WTC11 (cell line): ENCODE data around the gene RPTOR.

Experiments
- ATF2 ChIP-seq: sonication (generic); formaldehyde crosslinking; IDR thresholded peaks from 2 replicates; pipeline ENCODE4 v1.8.1; 2022; ENCODE audit warnings: low read depth, missing genetic modification reagents, borderline replicate concordance
- CTCF ChIP-seq: fragments of 200-600 bp; IDR thresholded peaks from 2 replicates; pipeline ENCODE4 v1.8.0; 2022; ENCODE audit warnings: antibody characterized with exemption
- E2F1 ChIP-seq: sonication (generic); formaldehyde crosslinking; IDR thresholded peaks from 2 replicates; pipeline ENCODE4 v1.8.0; 2022; ENCODE audit warnings: mild to moderate bottlenecking, missing genetic modification reagents
- FOXP1 ChIP-seq: sonication (generic); formaldehyde crosslinking; IDR thresholded peaks from 2 replicates; pipeline ENCODE4 v1.8.0; 2022; ENCODE audit warnings: missing genetic modification reagents, mild to moderate bottlenecking, moderate library complexity, borderline replicate concordance
- IRF2 ChIP-seq: sonication (generic); formaldehyde crosslinking; IDR thresholded peaks from 2 replicates; pipeline ENCODE4 v1.8.0; 2022; ENCODE audit warnings: low read depth, missing genetic modification reagents, borderline replicate concordance
- NFYB ChIP-seq: sonication (generic); formaldehyde crosslinking; conservative IDR thresholded peaks from 2 replicates; pipeline ENCODE4 v1.8.0; 2022; ENCODE audit warnings: low read depth, missing genetic modification reagents
- NR2C2 ChIP-seq: sonication (generic); formaldehyde crosslinking; IDR thresholded peaks from 2 replicates; pipeline ENCODE4 v1.8.0; 2022; ENCODE audit warnings: mild to moderate bottlenecking, missing genetic modification reagents
- SMAD4 ChIP-seq: sonication (generic); formaldehyde crosslinking; IDR thresholded peaks from 2 replicates; pipeline ENCODE4 v1.8.0; 2022; ENCODE audit warnings: mild to moderate bottlenecking, missing genetic modification reagents
- SOX15 ChIP-seq: fragments of 250-450 bp; sonication (Bioruptor Pico); IDR thresholded peaks from 2 replicates; pipeline ENCODE4 v1.9.0; 2021; ENCODE audit warnings: mild to moderate bottlenecking
- TEAD1 ChIP-seq: sonication (generic); formaldehyde crosslinking; IDR thresholded peaks from 2 replicates; pipeline ENCODE4 v1.8.0; 2022; ENCODE audit warnings: mild to moderate bottlenecking, missing genetic modification reagents
- TF ChIP-seq, protein P1 (sequence below): sonication (generic); formaldehyde crosslinking; IDR thresholded peaks from 2 replicates; pipeline ENCODE4 v1.8.1; 2023; ENCODE audit warnings: mild to moderate bottlenecking, missing genetic modification reagents, moderate library complexity
- TF ChIP-seq, protein P2 (sequence below): sonication (generic); formaldehyde crosslinking; conservative IDR thresholded peaks from 2 replicates; pipeline ENCODE4 v1.8.1; 2022; ENCODE audit warnings: mild to moderate bottlenecking, missing genetic modification reagents

GRCh38 chr17:80970762-80971703 lies 426.4 kb downstream of the RPTOR start:
- no peak for TF ChIP-seq SMAD4
- TF ChIP-seq CTCF: no peak
- no peak for TF ChIP-seq FOXP1 (CRISPR knock-in tag)
- TF ChIP-seq, protein P1, sequence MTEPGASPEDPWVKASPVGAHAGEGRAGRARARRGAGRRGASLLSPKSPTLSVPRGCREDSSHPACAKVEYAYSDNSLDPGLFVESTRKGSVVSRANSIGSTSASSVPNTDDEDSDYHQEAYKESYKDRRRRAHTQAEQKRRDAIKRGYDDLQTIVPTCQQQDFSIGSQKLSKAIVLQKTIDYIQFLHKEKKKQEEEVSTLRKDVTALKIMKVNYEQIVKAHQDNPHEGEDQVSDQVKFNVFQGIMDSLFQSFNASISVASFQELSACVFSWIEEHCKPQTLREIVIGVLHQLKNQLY (CRISPR knock-in tag): no peak
- no peak for TF ChIP-seq IRF2 (CRISPR knock-in tag)
- no peak for TF ChIP-seq NFYB (CRISPR knock-in tag)
- no peak for TF ChIP-seq SOX15
- no peak for TF ChIP-seq TEAD1 (CRISPR knock-in tag)
- TF ChIP-seq ATF2 (CRISPR knock-in tag): no peak
- no peak for TF ChIP-seq NR2C2 (CRISPR knock-in tag)
- TF ChIP-seq E2F1 (CRISPR knock-in tag): no peak
- TF ChIP-seq, protein P2, sequence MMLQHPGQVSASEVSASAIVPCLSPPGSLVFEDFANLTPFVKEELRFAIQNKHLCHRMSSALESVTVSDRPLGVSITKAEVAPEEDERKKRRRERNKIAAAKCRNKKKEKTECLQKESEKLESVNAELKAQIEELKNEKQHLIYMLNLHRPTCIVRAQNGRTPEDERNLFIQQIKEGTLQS (CRISPR knock-in tag): no peak
